NCI-H748 treated with DMSO at 0.1 percent for 48 hours (cell line): ENCODE results near the gene MCOLN2.
"Not testable (repeated sequence)": the region's sequence is repeated elsewhere in the genome, so short reads cannot be mapped to it uniquely, and the experiment has no call there.

Experiments used
- DNase-seq: peaks from one replicate; lab custom pipeline; 2025; lab: John Stamatoyannopoulos, UW

Gene MCOLN2

DNA sequence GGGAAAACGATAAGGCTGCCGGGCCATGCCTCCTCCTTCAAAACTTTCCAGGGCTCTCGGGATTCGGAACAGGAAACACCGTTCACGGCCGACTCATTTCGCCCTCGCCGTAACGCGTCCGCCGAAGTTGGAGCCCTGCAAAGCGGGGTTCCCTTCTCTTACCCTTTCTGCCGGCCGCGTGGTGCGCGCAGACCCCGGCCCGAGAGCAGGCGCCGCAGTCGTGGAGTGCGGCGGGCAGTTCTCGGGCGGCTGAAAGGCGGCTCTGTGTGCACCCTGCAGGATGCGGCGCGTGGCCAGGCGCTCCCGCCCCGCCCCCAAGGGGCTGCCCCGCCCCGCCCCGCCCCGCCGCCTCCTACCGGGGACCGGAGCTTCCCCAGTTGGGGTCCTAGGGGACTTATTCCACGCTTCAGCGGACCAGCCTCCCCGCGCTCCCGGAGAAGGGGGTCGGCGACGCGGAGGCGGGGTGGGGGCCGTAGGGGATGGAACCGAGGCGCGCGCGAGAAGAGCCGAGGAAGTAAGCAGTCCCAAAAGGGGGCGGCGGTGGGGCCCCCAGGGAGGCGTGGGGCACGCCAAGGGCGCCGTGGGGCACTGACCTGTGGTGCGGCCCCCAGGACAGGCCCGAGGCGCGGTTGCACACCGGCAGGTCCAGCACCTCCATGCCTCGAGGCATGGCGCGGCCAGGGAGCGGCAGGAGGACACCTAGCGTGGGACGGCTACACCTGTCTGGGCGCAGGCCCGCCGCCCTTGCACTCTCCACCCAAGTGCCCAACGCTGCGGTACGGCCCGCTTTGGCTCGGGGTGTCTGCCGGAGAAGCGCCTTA, at the start of gene MCOLN2:
MCOLN2 (minus strand) TSS at position 268 of the 821 bp plus-strand sequence; CDS start at position 27, 241 bp downstream.
- DNase-seq = peak; percentile 28

DNA sequence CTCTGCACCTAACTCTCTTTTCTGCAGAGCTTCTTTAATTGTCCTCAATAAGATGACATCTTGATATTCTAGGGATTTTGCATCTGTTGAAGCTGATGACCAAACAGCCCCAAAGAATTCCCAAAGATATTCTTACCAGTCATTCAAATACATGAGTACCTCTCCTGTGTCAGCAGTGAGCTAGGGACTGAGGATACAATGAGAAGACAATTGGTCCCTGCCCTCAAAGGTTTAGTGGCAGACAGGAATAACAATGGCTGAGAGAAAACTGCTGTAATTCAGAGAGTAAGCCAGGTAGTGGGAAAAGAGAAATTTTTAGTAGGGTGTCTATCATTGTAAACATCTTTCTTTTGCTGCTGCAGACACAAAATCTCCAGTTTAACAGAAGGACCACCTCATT, 45.5 kb upstream of the MCOLN2 start:
- no peak for DNase-seq

GRCh38 chr1:85041793-85042192, 44.9 kb upstream of the MCOLN2 start:
- no peak for DNase-seq

DNA sequence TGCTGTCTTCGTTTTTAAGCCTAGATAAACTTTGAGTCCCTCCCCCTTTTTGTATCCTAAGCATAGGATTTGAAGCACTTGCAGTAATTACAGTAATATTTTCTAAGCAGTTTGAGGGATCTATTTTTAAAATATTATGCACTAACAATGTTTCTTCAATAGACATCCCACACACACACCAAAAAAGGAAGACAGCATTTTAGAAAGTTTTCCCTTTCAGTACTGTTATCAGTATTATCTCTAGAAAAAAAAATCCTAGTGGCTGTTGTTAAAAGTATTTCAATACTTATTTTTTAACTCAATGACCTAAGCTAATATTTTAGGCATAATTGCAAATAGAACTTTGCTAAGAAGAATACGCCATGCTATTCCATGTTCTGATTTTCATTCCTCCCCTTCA, 36.3 kb upstream of the MCOLN2 start:
- no peak for DNase-seq

- DNase-seq = no peak
Measured at GRCh38 chr1:85030536-85030935, 33.6 kb upstream of the MCOLN2 start.

DNA sequence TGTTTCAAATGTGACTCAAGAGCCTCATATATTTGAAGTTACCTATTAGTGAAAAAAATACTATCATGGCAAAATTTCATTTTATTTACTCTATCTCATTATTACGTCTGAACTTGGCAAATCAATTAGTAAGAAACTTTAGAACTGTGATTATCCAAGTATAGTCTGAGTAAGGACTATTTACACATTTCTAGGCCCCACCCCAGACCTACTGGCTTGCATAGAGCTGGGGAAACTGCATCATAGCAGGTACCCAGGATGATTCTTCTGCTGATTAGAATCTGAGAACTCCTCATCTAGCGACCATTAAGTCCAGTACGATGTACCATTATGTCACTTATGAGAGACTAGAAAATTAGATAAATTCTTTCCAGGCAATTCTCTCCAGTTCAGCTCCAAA, 31.2 kb upstream of the MCOLN2 start:
- DNase-seq = no peak

DNA sequence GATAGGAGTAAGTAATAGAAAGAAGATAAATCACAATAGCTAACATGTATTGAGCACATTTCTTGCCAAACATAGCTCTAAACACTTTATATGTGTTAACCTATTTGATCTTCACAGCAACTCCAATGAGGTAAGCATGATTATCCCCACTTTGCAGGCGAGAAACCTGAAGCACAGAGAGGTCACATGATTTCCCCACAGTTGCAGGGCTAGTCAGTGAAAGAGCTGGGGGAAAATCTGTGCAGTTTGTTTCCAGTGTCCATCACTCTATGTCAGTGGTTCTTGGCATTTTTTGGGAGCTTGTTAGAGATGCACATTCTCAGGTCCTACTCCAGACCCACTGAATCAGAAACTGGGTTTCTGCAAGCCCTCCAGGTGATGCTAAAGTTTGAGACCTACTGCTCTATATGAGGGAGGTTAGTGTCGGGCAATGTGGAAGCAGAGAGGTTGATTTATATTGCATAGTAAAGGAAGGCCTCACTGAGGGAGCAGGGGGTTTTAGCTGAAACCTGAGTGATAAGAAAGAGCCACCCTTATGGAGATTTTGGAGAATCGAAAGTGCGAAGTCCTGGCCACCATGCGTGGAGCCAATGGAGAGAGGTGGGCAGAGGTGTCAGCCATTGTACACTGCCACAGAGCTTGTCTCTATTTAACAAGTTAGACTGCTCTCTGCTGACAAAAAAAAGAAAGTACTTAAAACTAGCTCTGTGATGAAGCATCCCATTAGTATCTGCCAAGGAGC, 30.5 kb upstream of the MCOLN2 start:
- DNase-seq = no peak

- no peak for DNase-seq
Measured at GRCh38 chr1:85025940-85026339, 29.0 kb upstream of the MCOLN2 start.

- DNase-seq = no peak
Measured at GRCh38 chr1:85024736-85025135, 27.8 kb upstream of the MCOLN2 start.

GRCh38 chr1:85022700-85023099, 25.8 kb upstream of the MCOLN2 start:
- DNase-seq = no peak

DNA sequence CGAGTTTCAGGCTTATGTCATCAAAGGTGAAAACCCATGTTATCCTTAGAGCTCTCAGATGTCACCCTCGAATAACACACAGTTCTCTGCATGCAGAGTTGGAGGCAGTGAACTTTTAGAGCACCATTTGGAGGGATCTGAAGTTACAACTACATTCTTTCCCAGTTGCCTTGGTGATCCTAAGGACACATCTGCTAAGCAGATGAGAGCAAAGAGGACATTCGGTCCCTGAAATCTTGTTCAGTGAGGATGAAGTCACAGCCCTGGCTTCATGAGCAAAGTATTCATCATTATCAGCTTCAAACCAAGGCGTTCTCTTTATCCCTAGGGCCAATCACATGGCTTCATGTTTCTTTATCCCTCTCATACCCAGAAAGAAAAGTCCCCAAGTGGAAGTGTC, 23.1 kb upstream of the MCOLN2 start:
- DNase-seq = no peak

DNA sequence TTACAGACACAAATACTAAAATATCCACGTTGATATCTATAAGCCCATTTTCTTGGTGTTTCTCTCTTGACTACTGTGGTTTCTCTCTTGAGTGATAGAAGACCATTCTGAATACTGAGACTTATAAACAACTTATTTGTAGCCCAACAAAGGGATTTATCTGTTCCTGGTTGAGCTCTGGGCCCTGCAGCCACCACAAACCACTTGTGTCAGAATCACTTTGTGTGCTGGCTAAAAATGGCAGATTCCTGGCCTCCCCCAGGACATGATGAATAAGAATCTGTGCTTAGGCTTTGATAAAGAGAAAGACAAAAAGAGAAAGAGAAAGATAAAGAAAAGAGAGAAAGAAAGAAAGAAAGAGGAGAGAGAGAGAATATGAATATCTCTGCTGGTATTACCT, 18.9 kb upstream of the MCOLN2 start:
- DNase-seq = no peak

DNA sequence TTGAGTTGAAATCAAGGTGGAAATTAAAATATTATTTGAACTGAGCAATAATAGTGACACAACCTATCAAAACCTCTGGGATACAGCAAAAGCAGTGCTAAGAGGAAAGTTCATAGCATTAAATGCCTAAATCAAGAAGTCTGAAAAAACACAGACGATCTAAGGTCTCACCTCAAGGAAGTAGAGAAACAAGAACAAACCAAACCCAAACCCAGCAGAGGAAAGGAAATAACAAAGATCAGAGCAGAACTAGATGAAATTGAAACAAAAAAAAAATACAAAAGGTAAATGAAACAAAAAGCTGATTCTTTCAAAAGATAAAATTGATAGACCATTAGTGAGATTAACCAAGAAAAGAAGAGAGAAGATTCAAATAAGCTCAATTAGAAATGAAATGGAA, 8.7 kb upstream of the MCOLN2 start:
- not testable (repeated sequence) for DNase-seq

DNA sequence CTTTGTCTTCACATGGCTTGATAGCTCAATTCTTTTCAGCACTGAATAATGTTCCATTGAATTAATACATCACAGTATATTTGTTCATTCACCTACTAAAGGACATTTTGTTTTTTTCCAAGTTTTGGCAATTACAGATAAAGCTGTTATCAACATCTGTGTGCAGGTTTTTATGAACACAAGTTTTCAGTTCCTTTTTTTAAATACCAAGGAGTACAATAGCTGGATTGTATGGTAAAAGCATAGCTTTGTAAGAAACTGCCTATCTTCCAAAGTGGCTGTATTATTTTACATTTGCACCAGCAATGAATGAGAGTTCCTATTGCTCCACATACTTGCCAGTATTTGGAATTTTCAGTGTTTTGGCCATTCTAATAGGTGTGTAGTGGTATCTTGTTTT, 4.8 kb upstream of the MCOLN2 start:
- no peak for DNase-seq

DNA sequence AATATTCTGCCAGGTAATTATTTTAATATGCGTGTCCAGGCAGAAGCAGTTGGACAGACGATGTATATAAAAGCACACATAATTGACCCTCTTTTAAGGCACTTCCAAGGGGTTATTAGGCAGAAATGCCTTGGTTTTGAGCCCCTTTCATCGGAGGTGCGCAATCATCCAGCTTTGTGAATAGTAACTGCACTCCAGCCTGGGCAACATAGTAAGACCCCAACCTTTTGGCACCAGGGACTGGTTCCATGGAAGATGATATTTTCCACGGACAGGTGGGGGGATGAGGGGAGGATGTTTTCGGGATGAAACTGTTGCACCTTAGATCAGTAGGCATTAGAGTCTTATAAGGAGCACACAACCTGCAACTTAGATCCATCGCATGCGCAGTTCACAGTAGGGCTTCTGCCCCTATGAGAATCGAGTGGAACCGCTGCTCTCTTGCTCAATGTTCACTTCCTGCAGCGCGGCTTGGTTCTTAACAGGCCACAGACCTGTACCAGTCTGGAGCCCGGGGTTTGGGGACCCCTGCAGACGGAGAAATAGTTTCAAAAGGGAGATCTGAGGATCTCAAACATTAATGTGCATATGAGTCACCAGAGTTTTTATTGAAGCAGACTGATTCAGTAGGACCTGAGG, 1.8 kb upstream of the MCOLN2 start:
- DNase-seq = no peak

DNA sequence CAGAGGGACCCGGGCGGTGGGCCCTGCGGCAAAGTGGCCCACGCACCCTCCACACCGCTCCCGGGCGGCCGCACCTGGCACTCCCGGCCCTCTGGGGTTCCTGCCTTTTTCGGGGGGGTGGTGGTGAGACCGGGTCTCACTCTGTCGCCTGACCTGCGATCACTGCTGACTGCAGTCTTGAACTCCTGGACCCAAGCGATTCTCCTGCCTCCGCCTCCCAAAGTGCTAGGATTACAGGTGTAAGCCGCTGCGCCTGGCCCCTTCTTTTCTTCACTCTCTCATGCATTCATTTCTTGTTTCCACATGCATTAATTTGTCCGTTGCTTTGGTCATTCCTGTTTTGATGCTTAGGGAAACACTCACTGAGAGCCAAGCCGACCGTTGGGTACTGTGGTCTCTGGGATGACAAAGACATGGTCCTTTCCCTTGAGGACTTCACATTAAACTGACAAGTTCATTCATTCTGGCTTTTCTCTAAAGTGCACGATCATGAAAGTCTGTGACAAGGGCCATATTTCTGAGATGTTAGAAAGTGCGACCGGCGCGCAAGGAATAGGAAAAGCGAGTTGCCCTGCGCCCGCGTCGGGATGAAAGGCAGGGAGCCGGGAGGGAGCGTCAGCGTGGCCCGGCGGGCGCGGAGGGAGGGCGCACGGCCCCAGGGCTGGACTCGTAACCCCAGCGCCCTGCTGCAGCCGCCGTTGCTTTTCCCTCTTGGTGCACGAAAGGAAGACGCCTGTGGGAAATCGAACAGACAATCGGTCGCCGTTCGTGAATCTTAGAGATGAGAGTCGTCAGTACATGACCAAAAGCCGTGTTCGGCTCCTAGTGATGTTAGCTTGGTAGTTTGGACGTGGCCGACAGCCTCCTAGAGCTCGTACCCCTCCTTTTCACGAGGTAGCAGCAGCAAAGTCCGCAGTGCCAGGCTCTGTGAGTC, 1.0 kb upstream of the MCOLN2 start:
- peak; percentile 41 for DNase-seq

- no peak for DNase-seq
Measured at GRCh38 chr1:84995484-84996334, 1.2 kb downstream of the MCOLN2 start.

GRCh38 chr1:84991097-84991920, 5.6 kb downstream of the MCOLN2 start:
- DNase-seq = no peak

GRCh38 chr1:84988588-84988987, 8.3 kb downstream of the MCOLN2 start:
- no peak for DNase-seq

GRCh38 chr1:84986561-84986960, 10.4 kb downstream of the MCOLN2 start:
- not testable (repeated sequence) for DNase-seq
